ENCODE results near the gene MMP13.
"Not testable (repeated sequence)": the region's sequence is repeated elsewhere in the genome, so short reads cannot be mapped to it uniquely, and the experiment has no call there.

Gene MMP13

GRCh38 chr11:102955624-102956023 lies at the start of gene MMP13:
Gene MMP13, minus strand, starts transcription at chr11:102955732. Its CDS starts 27 bp downstream, at chr11:102955705.
- DNase-seq: no peak

GRCh38 chr11:103004234-103004633 lies 48.7 kb upstream of the MMP13 start:
- DNase-seq: not testable (repeated sequence)

- no peak for DNase-seq
Observed at GRCh38 chr11:102994105-102994504, 38.6 kb upstream of the MMP13 start.

- DNase-seq: no peak
Observed at GRCh38 chr11:102991776-102992175, 36.2 kb upstream of the MMP13 start.

GRCh38 chr11:102990145-102990544 lies 34.6 kb upstream of the MMP13 start:
- DNase-seq: no peak

DNA sequence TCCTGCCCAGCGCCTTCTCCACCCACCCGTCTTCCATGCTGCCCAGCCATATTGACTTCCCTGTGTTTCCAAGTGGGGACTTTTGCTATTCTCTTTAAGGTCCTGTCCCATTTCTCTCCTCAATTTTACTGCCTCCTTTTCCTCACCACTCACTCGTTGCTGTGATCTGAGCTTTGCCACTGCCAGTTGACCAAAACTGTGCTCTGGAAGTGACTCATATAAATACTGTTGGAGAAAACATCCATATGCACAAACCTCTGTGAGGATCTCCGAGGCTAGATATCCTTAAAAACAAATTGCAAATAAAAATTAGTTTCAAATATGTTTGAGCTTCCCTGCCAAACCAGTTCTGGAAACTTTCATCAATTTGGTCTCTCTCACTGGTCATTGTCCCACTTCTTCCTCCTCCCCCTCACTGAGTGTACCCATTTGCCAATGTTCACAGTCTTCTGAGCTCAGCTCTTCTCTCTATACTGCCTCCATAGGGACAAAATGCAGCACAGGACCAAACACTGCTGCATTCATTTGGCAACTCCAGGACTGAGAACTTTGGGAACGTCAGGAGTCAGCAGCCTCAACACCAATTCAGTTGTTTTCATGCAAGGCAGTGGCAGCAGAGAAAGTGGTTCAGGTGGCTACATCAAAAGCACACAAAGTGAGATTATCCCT lies 34.0 kb upstream of the MMP13 start:
- DNase-seq: no peak

- DNase-seq: no peak
Observed at GRCh38 chr11:102986815-102987214, 31.3 kb upstream of the MMP13 start.

DNA sequence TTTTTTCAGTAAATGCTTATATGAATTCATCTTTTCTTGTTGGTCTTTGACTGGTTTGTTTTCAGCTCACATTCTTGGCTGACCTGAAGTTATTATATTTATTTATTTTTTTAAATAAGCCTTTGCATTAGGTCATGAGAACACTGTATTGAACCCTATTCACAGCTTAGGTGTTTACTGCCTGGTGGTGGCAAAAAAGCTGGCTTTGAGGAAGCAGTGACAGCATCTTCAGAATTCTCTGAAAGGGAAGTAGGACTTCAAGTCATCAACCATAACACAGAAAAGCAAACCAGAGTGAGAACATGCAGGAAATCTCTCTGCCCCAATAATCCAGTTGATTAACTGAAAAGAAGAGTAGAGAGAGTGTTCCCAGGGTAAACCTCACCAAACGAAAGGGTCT lies 30.3 kb upstream of the MMP13 start:
- DNase-seq: no peak

GRCh38 chr11:102983486-102983885 lies 28.0 kb upstream of the MMP13 start:
- no peak for DNase-seq

DNA sequence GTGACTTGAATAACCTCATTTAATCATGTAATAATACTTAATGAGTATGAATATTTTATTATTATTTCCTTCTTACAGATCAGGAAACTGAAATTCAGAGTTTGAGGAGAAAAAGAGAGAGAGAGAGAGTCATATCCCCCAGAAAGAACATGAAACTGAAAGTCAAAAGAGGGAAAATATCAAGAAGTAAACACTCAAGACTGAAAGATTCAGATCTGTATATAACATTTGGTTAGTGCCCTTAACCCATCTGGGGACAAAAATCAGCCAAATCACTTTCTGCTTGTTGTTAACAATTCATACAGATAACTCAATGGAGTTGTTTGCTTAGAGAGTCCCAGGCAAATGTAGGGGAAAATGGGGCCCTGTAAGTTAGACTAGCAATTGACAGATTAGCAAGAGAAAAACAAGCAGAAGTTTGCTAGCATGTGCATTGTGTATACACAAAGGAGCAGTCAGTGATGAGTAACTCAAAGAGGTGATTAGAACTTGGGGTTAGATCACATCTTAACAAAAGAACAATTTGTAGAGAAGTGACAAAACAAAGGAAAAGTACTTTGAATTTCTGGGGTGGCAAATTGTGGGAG lies 25.9 kb upstream of the MMP13 start:
- no peak for DNase-seq

- no peak for DNase-seq
Observed at GRCh38 chr11:102974552-102975280, 19.2 kb upstream of the MMP13 start.

GRCh38 chr11:102973698-102974097 lies 18.2 kb upstream of the MMP13 start:
- DNase-seq: not testable (repeated sequence)

DNA sequence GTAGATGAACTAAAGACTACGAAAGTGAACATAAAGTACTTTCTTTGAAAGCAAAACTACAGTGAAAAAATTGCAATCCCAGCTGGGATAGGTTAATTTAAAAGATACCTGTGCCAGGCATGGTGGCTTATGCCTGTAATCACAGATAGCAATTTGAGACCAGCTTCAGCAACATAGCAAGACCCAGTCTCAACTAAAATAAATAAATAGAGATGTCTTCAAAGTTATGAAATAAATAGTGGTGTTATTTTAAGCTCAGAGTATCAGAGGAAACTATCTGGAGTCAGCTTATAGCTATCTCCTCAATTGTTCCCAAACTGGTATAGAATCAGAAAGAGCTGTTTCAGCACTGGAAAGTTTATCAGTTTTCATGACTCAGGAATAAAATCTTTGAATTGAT lies 17.3 kb upstream of the MMP13 start:
- no peak for DNase-seq

- DNase-seq: no peak
Observed at GRCh38 chr11:102971766-102972165, 16.2 kb upstream of the MMP13 start.

- DNase-seq: no peak
Observed at GRCh38 chr11:102967497-102967896, 12.0 kb upstream of the MMP13 start.

DNA sequence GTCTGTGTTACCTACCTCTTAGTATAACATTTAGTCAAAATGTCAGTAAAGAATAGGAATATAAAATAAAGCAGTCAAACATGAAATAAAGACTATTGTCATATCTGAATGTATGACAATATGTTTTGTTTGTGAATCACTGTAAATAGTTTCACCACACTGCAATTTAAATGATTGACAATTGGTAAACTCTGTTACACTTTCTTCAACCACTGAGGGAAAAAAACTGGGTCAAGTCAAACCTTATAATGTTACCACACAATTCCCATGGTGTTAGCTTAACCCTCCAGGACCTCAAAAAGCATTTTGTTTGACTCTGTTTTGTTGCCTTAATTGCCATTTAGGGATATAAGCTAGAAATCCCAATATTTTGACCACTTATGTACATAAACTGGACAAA lies 10.5 kb upstream of the MMP13 start:
- no peak for DNase-seq

DNA sequence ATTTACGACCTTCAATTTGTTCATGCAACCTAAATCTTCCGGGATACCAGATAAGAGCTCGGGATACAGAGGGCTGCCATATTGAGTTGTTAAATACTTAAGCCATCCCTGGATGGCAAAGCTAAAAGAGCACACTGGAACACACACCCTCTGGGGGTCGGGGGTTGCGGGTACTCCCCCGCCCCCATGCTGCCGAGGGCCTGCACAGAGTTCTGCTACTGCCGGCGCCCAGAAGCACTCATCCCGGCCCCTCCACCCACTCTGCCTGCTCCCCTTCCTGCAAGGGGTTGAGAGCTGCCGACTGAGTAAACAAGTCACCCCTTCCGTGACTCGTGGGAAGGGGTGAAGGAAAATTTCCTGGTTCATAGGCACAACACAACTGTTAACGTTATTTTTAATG lies 9.3 kb upstream of the MMP13 start:
- no peak for DNase-seq

DNA sequence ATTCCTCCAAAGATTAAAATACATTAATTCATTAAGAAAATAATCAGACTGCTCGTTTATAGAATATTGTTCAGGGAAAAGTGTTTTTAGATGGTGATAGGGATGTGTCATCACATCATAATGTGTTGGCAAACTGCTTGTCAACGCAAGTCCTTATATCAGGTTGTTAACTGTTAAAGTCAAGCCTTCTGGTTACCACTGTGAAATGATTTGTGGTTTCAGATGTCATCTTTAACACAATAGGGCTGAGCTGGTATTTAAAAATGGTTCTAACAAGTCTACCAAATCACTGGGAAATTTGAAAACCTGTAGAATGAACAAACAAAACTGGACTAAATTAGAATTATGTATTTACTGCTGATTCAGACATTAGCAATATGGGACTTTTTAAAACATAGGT lies 2.4 kb upstream of the MMP13 start:
- DNase-seq: no peak

DNA sequence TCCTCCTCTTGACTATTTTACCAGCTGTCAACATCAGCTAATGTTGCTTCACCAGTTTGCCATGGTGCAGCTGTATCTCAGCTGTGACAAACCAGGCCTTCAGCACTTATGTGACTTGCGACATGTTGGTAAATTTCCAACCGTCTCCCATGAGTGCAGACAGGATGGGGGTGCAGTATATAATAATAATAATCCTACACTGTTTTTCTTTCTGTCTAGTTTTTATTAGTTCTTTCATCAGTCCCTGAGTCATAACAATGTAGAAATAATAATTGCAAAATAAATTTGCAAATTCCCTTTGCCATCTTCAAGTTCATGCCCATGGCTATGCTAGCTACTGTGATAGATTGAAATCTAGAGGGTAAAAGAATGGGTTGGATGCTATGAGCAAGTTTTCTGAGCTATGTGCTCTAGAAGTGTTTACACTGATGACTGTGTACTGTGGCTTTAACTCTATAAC lies 4.9 kb downstream of the MMP13 start:
- no peak for DNase-seq

DNA sequence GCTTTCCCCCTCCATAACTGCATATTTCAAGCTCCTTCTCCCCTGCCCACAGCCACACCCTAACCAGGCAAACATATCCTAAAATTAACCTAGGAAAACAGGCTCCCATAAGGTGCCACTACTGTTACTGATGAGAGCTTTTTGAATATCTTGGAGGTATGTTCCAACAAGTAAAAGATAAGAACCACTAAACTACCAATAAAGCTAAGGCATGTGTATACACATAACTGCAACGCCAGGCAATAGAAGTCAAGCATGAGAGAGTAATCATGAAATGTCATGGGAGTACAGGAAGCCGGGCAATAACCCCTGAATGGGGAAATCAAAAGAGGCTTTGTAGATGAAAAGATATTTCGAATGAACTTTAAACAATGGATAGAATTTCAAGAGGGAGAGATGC lies 9.3 kb downstream of the MMP13 start:
- DNase-seq: no peak

DNA sequence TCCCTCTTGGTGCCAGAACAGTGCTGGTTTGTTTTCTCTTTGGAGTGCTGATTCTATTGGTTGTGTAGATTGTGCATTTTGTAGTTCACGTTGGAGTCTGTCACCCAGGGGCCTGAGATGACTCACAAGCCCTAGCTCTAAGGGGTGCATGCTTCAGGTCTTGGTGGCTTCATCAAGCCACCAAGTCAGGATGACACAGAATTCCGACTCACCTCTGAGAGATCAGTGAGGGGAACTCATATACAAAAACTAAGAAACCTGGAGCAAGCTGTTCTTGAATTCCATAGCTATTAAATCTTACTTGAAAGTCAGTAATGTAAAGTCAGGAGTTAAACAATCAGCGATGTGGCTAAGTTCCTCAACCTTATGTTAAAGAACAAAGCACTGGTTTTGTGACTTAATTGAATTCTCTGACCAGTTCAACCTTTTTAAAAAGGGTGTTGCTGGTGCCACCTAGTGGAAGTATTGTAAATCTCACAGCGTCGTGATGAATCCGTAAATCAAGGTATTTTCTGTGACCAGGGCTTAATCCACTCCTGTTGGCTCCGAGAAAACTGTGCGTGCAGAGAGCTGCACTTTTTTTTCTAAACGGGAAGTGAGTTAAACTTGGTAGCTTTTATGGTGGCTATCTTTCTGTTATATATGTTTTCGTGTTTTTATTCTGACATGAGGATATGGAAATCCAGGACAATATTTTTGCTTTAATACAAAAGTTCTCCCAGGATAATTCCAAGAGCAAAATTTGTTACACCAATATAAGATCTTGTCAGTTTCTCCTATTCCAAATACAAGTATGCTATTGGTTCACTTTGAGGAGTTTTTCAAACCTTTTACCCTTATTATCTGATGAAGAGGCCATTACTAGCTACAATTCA lies 14.6 kb downstream of the MMP13 start:
- peak; percentile 1 for DNase-seq

GRCh38 chr11:102936864-102937509 lies 18.5 kb downstream of the MMP13 start:
- DNase-seq: no peak

DNA sequence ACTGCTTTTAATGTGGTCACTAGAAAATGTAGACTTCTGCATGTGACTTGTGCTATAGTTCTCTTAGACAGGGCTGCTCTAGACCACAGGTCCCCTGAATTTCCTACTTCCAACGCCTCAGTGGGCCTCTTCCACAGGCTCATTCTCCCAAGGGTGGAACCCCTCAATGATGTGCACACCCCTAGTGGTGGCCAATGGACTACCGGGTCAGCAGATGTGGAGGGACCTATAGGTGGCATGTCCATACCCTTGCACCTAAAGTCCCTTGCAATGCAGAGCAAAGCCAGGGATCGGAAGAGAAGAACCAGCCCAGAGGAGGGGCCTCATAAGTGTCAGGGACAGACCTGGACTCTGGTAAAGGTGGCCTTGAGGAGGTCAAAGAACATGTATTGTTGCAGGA lies 20.0 kb downstream of the MMP13 start:
- DNase-seq: no peak
